Right renal pelvis (tissue), 4 donors: ENCODE results near the gene SLC31A1. TPM values are rescaled to one million over a fixed set of nuclear protein-coding genes. Genes with fewer than 3 reads are reported as not detected.

Experiments
- DNase-seq, 4 donors: peaks; one replicate each; pipeline ENCODE4 v3.0.0-alpha.2; 2013; ENCODE audit warnings: low read depth in 4 of 4, low spot score in 3 of 4, missing footprints in 1 of 4
- polyA plus RNA-seq, 4 donors: library from polyadenylated mRNA; unstranded; fragments of 120-200 nt; gene quantifications; one replicate each; pipeline ENCODE4 v1.2.1, GENCODE V29; 2013; ENCODE audit not compliant: insufficient read length in 4 of 4

Gene SLC31A1
- polyA plus RNA-seq, 4 donors = 25.5 to 29.6 (median 26.6) TPM

GRCh38 chr9:113301548-113301947, 80.2 kb downstream of the SLC31A1 start:
- no peak for DNase-seq

GRCh38 chr9:113302792-113303418, 81.6 kb downstream of the SLC31A1 start, which contains the start of gene RNF183:
RNF183 (minus strand) TSS chr9:113303376; CDS start chr9:113298184, 5,192 bp downstream.
- DNase-seq = no peak

GRCh38 chr9:113306566-113306965, 85.2 kb downstream of the SLC31A1 start:
- DNase-seq = no peak

- no peak for DNase-seq
Measured at GRCh38 chr9:113307396-113307975, 86.1 kb downstream of the SLC31A1 start.

GRCh38 chr9:113309204-113309813, 88.0 kb downstream of the SLC31A1 start:
- DNase-seq = no peak

- no peak for DNase-seq
Measured at GRCh38 chr9:113310538-113310937, 89.2 kb downstream of the SLC31A1 start.

GRCh38 chr9:113311961-113312360, 90.6 kb downstream of the SLC31A1 start:
- no peak for DNase-seq

- no peak for DNase-seq
Measured at GRCh38 chr9:113313261-113313660, 91.9 kb downstream of the SLC31A1 start.

Other genes with a start within 250 kb of the SLC31A1 start
- gene ZNF883, start 209.4 kb upstream of the SLC31A1 start, polyA plus RNA-seq = 10 to 100 TPM in 2 of 4 donors, 1 to 10 TPM in 2; 8.1 to 13.0 (median 10.2) TPM
- gene ZFP37, start 164.8 kb upstream of the SLC31A1 start, polyA plus RNA-seq = 10 to 100 TPM in 3 of 4 donors, 1 to 10 TPM in 1; 9.3 to 15.5 (median 13.8) TPM
- 1 to 10 TPM; 2.6 to 5.3 (median 4.0) TPM for gene SLC31A2, start 70.5 kb upstream of the SLC31A1 start, polyA plus RNA-seq
- 10 to 100 TPM; 26.1 to 30.0 (median 29.7) TPM for gene FKBP15, start 267 bp upstream of the SLC31A1 start, polyA plus RNA-seq
- gene CDC26, start 54.0 kb downstream of the SLC31A1 start, polyA plus RNA-seq = 10 to 100 TPM; 37.7 to 44.5 (median 43.4) TPM
- 10 to 100 TPM; 36.6 to 41.3 (median 38.7) TPM for gene PRPF4, start 54.1 kb downstream of the SLC31A1 start, polyA plus RNA-seq
- 1 to 10 TPM; 4.9 to 7.5 (median 6.3) TPM for gene RNF183, start 81.8 kb downstream of the SLC31A1 start, polyA plus RNA-seq
- gene WDR31, start 118.7 kb downstream of the SLC31A1 start, polyA plus RNA-seq = 1 to 10 TPM; 6.2 to 8.4 (median 7.3) TPM
- 10 to 100 TPM in 2 of 4 donors, 1 to 10 TPM in 2; 9.2 to 10.3 (median 9.9) TPM for gene BSPRY, start 128.0 kb downstream of the SLC31A1 start, polyA plus RNA-seq
- gene HDHD3, start 155.4 kb downstream of the SLC31A1 start, polyA plus RNA-seq = 10 to 100 TPM; 30.3 to 40.3 (median 35.5) TPM
- 10 to 100 TPM; 41.6 to 46.7 (median 43.5) TPM for gene ALAD, start 179.7 kb downstream of the SLC31A1 start, polyA plus RNA-seq
- 10 to 100 TPM; 65.4 to 72.9 (median 69.2) TPM for gene POLE3, start 189.1 kb downstream of the SLC31A1 start, polyA plus RNA-seq
- under 1 TPM; 0.47 to 0.99 (median 0.81) TPM for gene C9orf43, start 189.2 kb downstream of the SLC31A1 start, polyA plus RNA-seq
- gene RGS3, start 242.2 kb downstream of the SLC31A1 start, polyA plus RNA-seq = 10 to 100 TPM; 43.4 to 49.3 (median 45.9) TPM